A549 (cell line): ENCODE data around the gene CEBPZOS. TPM values are rescaled to one million over a fixed set of nuclear protein-coding genes. Genes with fewer than 3 reads are reported as not detected.

Experiments
- ATAC-seq, 2 experiments: fragments of 200-7000 bp in 1 of 2; fragments of >200 bp in 1 of 2; cut with Nextera tagmentation in 1 of 2; cut with Tn5 transposase in 1 of 2; 3 replicates each; pipeline versions ENCODE4 v1.8.0 to v1.9.1; 2018 to 2020; ENCODE audit warnings: mild to moderate bottlenecking in 1 of 2, moderate library complexity in 1 of 2
- CTCF ChIA-PET: fragments of 300-600 bp; sonication (Branson Sonifier 250); formaldehyde crosslinking; extraction: SDS; loops from one replicate; lab custom pipeline; 2021; ENCODE audit warnings: antibody characterized with exemption, inconsistent platforms; lab: Yijun Ruan, JAX
- POLR2A ChIA-PET: fragments of 350-600 bp; formaldehyde crosslinking; extraction: SDS; loops from one replicate; lab custom pipeline; 2021; ENCODE audit warnings: antibody characterized with exemption, inconsistent platforms; lab: Yijun Ruan, JAX
- DNase-seq, 2 experiments: peaks; one replicate each; pipeline versions ENCODE4 v3.0.0 to v3.0.0-alpha.2; 2011 to 2016; ENCODE audit warnings: low read depth in 1 of 2, low spot score in 1 of 2
- FAIRE-seq: peaks from 2 replicates; lab custom pipeline; 2011; peaks lifted over from hg19 to GRCh38; lab: Jason Lieb, UNC
- H3K27ac ChIP-seq, 2 experiments: fragments of >200 bp; sonication (Bioruptor Twin); formaldehyde crosslinking; 3 replicates each; pipeline ENCODE4 v1.5.1; 2016 to 2017
- H3K4me1 ChIP-seq: fragments of >200 bp; sonication (Bioruptor Twin); formaldehyde crosslinking; 3 replicates; pipeline ENCODE4 v1.6.1; 2016
- H3K4me2 ChIP-seq: fragments of >200 bp; sonication (Bioruptor Twin); formaldehyde crosslinking; 3 replicates; pipeline ENCODE4 v1.6.1; 2016
- H3K4me3 ChIP-seq: fragments of >200 bp; sonication (Bioruptor Twin); formaldehyde crosslinking; 3 replicates; pipeline ENCODE4 v1.5.1; 2016
- H3K9me3 ChIP-seq: fragments of >200 bp; sonication (Bioruptor Twin); formaldehyde crosslinking; 3 replicates; pipeline ENCODE4 v1.6.1; 2016
- BHLHE40 ChIP-seq: IDR thresholded peaks from 2 replicates; pipeline ENCODE4 v1.6.1; 2012; ENCODE audit warnings: low read depth, low read length, inconsistent platforms
- CBX2 ChIP-seq: fragments of 200-600 bp; sonication (generic); IDR thresholded peaks from 2 replicates; pipeline ENCODE4 v1.6.1; 2016; ENCODE audit warnings: low read depth, mild to moderate bottlenecking, borderline replicate concordance
- CBX8 ChIP-seq: fragments of 200-600 bp; sonication (generic); IDR thresholded peaks from 2 replicates; pipeline ENCODE4 v1.6.1; 2016
- CHD4 ChIP-seq: fragments of 200-600 bp; sonication (generic); IDR thresholded peaks from 2 replicates; pipeline ENCODE4 v1.6.1; 2016; ENCODE audit warnings: antibody characterized with exemption, mild to moderate bottlenecking, borderline replicate concordance
- ESRRA ChIP-seq: fragments of 150-350 bp; IDR thresholded peaks from 2 replicates; pipeline ENCODE4 v1.6.1; 2014; ENCODE audit warnings: mild to moderate bottlenecking, low read length, borderline replicate concordance
- FOXS1 ChIP-seq: fragments of 250-450 bp; sonication (Bioruptor Pico); IDR thresholded peaks from 2 replicates; pipeline ENCODE4 v1.5.0; 2020; ENCODE audit warnings: mild to moderate bottlenecking, moderate library complexity
- HES2 ChIP-seq: fragments of >200 bp; sonication (Bioruptor Twin); formaldehyde crosslinking; IDR thresholded peaks from 2 replicates; pipeline ENCODE4 v1.6.1; 2016
- HEYL ChIP-seq: fragments of 250-450 bp; sonication (Bioruptor Pico); IDR thresholded peaks from 2 replicates; pipeline ENCODE4 v1.8.0; 2021; ENCODE audit warnings: mild to moderate bottlenecking, moderate library complexity
- HOXB5 ChIP-seq: fragments of 250-450 bp; sonication (Bioruptor Pico); IDR thresholded peaks from 2 replicates; pipeline ENCODE4 v1.5.0; 2020; ENCODE audit warnings: mild to moderate bottlenecking, moderate library complexity
- JUNB ChIP-seq: fragments of >200 bp; sonication (Bioruptor Twin); formaldehyde crosslinking; IDR thresholded peaks from 2 replicates; pipeline ENCODE4 v1.6.1; 2016
- KDM1A ChIP-seq: fragments of 200-600 bp; sonication (generic); IDR thresholded peaks from 2 replicates; pipeline ENCODE4 v1.6.1; 2016; ENCODE audit warnings: low read depth, mild to moderate bottlenecking
- NR3C1 ChIP-seq: fragments of >200 bp; sonication (Bioruptor Twin); formaldehyde crosslinking; IDR thresholded peaks from 3 replicates; pipeline ENCODE4 v1.6.1; 2017
- POLR2A ChIP-seq: IDR thresholded peaks from 2 replicates; pipeline ENCODE4 v1.6.1; 2012; ENCODE audit warnings: mild to moderate bottlenecking, low read length
- POLR2AphosphoS2 ChIP-seq: conservative IDR thresholded peaks from 2 replicates; pipeline ENCODE4 v1.6.1; 2012; ENCODE audit warnings: low read length, improper control_type of control experiment, inconsistent platforms
- RAD21 ChIP-seq, 2 experiments: fragments of >200 bp in 1 of 2; sonication (Bioruptor Twin) in 1 of 2; formaldehyde crosslinking in 1 of 2; IDR thresholded peaks in 1 of 2; conservative IDR thresholded peaks in 1 of 2; 2 replicates in 1 of 2; 3 replicates in 1 of 2; pipeline ENCODE4 v1.6.1; 2012 to 2018; ENCODE audit warnings: inconsistent platforms in 1 of 2
- REST ChIP-seq: fragments of 200-600 bp; sonication (generic); IDR thresholded peaks from 2 replicates; pipeline ENCODE4 v1.6.1; 2016; ENCODE audit warnings: antibody characterized with exemption, mild to moderate bottlenecking, moderate library complexity
- RFX5 ChIP-seq: fragments of 450-650 bp; IDR thresholded peaks from 2 replicates; pipeline ENCODE4 v1.7.1; 2014; ENCODE audit warnings: antibody characterized with exemption, mild to moderate bottlenecking, moderate library complexity
- SMC3 ChIP-seq: fragments of >200 bp; sonication (Bioruptor Twin); formaldehyde crosslinking; IDR thresholded peaks from 3 replicates; pipeline ENCODE4 v1.6.1; 2018; ENCODE audit warnings: inconsistent platforms
- TFCP2L1 ChIP-seq: fragments of 250-450 bp; sonication (Bioruptor Pico); IDR thresholded peaks from 2 replicates; pipeline ENCODE4 v1.5.0; 2021; ENCODE audit warnings: mild to moderate bottlenecking
- USF2 ChIP-seq: fragments of 450-650 bp; IDR thresholded peaks from 2 replicates; pipeline ENCODE4 v1.6.1; 2014; ENCODE audit warnings: antibody characterized with exemption
- ZNF302 ChIP-seq: fragments of 250-450 bp; sonication (Bioruptor Pico); IDR thresholded peaks from 2 replicates; pipeline ENCODE4 v1.9.0; 2021; ENCODE audit warnings: inconsistent platforms, mild to moderate bottlenecking, moderate library complexity
- WGBS: methylation state at CpG from one replicate; pipeline ENCODE4 v1.1.6; 2017; ENCODE audit errors: missing lambda C conversion rate; 5-methylcytosine and 5-hydroxymethylcytosine counted together
- polyA plus RNA-seq, 4 experiments: library from polyadenylated mRNA; depleted of rRNA in 3 of 4; stranded (reverse); fragments of >200 nt; fragmentation: RNase III in 1 of 4; extraction: RNeasy Plus Mini Kit Qiagen cat#74134 plus additional on column Dnase treatment in 1 of 4; gene quantifications; 2 replicates in 3 of 4; 3 replicates in 1 of 4; pipeline ENCODE4 v1.2.3, GENCODE V29; 2011 to 2017
- TF ChIP-seq, protein P1 (sequence below): IDR thresholded peaks from 2 replicates; pipeline ENCODE4 v1.6.1; 2012
- TF ChIP-seq, protein P2 (sequence below): fragments of 250-450 bp; sonication (Bioruptor Pico); IDR thresholded peaks from 2 replicates; pipeline ENCODE4 v1.5.0; 2020; ENCODE audit warnings: low read depth, mild to moderate bottlenecking, moderate library complexity
- TF ChIP-seq, protein P3 (sequence below): fragments of >200 bp; sonication (Bioruptor Twin); formaldehyde crosslinking; IDR thresholded peaks from 3 replicates; pipeline ENCODE4 v1.5.1; 2016
- TF ChIP-seq, protein P4 (sequence below): fragments of 150-350 bp; IDR thresholded peaks from 2 replicates; pipeline ENCODE4 v1.6.1; 2014; ENCODE audit warnings: low read depth, mild to moderate bottlenecking, low read length

CEBPZOS gene
- polyA plus RNA-seq, 2 of the 4 experiments (the other 2 are of a cell fraction), result 55.9 to 87.4 TPM

- POLR2A ChIA-PET, result interaction anchor here (0.7 kb wide), 1 partner anchor 14 kb away, joined by 3 read pairs; no protein-coding TSS in a partner anchor
- CTCF ChIA-PET, result interaction anchor here (0.8 to 4.4 kb wide), 3 partner anchors 14 to 29 kb away, joined by 3 to 25 read pairs (median 3); no protein-coding TSS in a partner anchor
- TF ChIP-seq RFX5 (no peak), NR3C1 (no peak), TFCP2L1 (no peak), POLR2AphosphoS2 (no peak), ESRRA (no peak), FOXS1 (CRISPR knock-in tag) (no peak), BHLHE40 (no peak), REST (no peak), KDM1A (no peak), CHD4 (no peak), HEYL (no peak)
- TF ChIP-seq, protein P1, sequence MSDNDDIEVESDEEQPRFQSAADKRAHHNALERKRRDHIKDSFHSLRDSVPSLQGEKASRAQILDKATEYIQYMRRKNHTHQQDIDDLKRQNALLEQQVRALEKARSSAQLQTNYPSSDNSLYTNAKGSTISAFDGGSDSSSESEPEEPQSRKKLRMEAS, result no peak
- TF ChIP-seq, protein P2, sequence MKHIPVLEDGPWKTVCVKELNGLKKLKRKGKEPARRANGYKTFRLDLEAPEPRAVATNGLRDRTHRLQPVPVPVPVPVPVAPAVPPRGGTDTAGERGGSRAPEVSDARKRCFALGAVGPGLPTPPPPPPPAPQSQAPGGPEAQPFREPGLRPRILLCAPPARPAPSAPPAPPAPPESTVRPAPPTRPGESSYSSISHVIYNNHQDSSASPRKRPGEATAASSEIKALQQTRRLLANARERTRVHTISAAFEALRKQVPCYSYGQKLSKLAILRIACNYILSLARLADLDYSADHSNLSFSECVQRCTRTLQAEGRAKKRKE (CRISPR knock-in tag), result no peak
- TF ChIP-seq, protein P3, sequence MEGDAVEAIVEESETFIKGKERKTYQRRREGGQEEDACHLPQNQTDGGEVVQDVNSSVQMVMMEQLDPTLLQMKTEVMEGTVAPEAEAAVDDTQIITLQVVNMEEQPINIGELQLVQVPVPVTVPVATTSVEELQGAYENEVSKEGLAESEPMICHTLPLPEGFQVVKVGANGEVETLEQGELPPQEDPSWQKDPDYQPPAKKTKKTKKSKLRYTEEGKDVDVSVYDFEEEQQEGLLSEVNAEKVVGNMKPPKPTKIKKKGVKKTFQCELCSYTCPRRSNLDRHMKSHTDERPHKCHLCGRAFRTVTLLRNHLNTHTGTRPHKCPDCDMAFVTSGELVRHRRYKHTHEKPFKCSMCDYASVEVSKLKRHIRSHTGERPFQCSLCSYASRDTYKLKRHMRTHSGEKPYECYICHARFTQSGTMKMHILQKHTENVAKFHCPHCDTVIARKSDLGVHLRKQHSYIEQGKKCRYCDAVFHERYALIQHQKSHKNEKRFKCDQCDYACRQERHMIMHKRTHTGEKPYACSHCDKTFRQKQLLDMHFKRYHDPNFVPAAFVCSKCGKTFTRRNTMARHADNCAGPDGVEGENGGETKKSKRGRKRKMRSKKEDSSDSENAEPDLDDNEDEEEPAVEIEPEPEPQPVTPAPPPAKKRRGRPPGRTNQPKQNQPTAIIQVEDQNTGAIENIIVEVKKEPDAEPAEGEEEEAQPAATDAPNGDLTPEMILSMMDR, result no peak
- TF ChIP-seq, all 56 proteins: peak for 0
Measured at GRCh38 chr2:37191253-37191652, 5.0 kb upstream of the CEBPZOS start.

GRCh38 chr2:37191747-37192146 is 4.5 kb upstream of the CEBPZOS start:
- WGBS, result 79% methylated on average over 6 of the region's 6 CpGs
- FAIRE-seq (no peak), ATAC-seq (no peak), DNase-seq (no peak)
- no peaks in the 10 kb centered on the region for H3K9me3 ChIP-seq
- peak overlapping the region in 1 of 2 experiments; percentile 7; a peak in 1 of 6 replicates for H3K27ac ChIP-seq
- H3K4me2 ChIP-seq, result no peak overlapping the region
- POLR2A ChIA-PET, result interaction anchor here (0.7 kb wide), 1 partner anchor 13 kb away, joined by 3 read pairs; no protein-coding TSS in a partner anchor
- peaks cover 18% of the 10 kb centered on the region for H3K4me1 ChIP-seq
- no peak overlapping the region for H3K4me3 ChIP-seq
- CTCF ChIA-PET, result interaction anchor here (0.8 to 4.4 kb wide), 3 partner anchors 15 to 29 kb away, joined by 3 to 25 read pairs (median 3); no protein-coding TSS in a partner anchor
- TF ChIP-seq ESRRA, result no peak
- TF ChIP-seq, protein P4, sequence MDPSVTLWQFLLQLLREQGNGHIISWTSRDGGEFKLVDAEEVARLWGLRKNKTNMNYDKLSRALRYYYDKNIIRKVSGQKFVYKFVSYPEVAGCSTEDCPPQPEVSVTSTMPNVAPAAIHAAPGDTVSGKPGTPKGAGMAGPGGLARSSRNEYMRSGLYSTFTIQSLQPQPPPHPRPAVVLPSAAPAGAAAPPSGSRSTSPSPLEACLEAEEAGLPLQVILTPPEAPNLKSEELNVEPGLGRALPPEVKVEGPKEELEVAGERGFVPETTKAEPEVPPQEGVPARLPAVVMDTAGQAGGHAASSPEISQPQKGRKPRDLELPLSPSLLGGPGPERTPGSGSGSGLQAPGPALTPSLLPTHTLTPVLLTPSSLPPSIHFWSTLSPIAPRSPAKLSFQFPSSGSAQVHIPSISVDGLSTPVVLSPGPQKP, result no peak
- TF ChIP-seq USF2, result no peak
- TF ChIP-seq HOXB5 (CRISPR knock-in tag), result no peak
- no peak for TF ChIP-seq JUNB
- TF ChIP-seq RAD21 (conservative IDR thresholded peaks at IDR 0.05 in 1 of 2, IDR thresholded peaks at IDR 0.05 in 1 of 2), result no peak
- TF ChIP-seq ZNF302 (CRISPR knock-in tag), result no peak
- no peak for TF ChIP-seq POLR2A
- TF ChIP-seq SMC3, result no peak
- no peak for TF ChIP-seq CBX8
- TF ChIP-seq REST, result no peak
- TF ChIP-seq CBX2, result no peak
- no peak for TF ChIP-seq HES2
- TF ChIP-seq FOXS1 (CRISPR knock-in tag), result no peak
- TF ChIP-seq CHD4, result no peak

More at GRCh38 chr2:37191253-37191652, 5.0 kb upstream of the CEBPZOS start:
- Histone ChIP-seq H3K9me3 (no peaks in the 10 kb centered on the region), H3K27ac (peak overlapping the region in 1 of 2 experiments; percentile 7; a peak in 1 of 6 replicates), H3K4me1 (peaks cover 18% of the 10 kb centered on the region), H3K4me2 (no peak overlapping the region), H3K4me3 (no peak overlapping the region)
- FAIRE-seq (no peak), ATAC-seq (no peak), DNase-seq (no peak)
- 69% methylated on average over 4 of the region's 4 CpGs for WGBS
